SK-N-MC (cell line): ENCODE data around the gene AUTS2.

Experiments
- EZH2 ChIP-seq: fragments of 200-600 bp; sonication (generic); IDR thresholded peaks from one replicate; pipeline ENCODE4 v1.6.1; 2017; ENCODE audit warnings: antibody characterized with exemption
- FOXP2 ChIP-seq: optimal IDR thresholded peaks from 2 replicates; pipeline ENCODE3; 2011; ENCODE audit warnings: mild to moderate bottlenecking, moderate library complexity; ENCODE audit not compliant: insufficient read depth; ENCODE audit errors: extremely low read length, control extremely low read depth
- POLR2AphosphoS5 ChIP-seq: IDR thresholded peaks from 2 replicates; pipeline ENCODE4 v1.6.1; 2012; ENCODE audit warnings: mild to moderate bottlenecking, low read depth, low read length, borderline replicate concordance

DNA sequence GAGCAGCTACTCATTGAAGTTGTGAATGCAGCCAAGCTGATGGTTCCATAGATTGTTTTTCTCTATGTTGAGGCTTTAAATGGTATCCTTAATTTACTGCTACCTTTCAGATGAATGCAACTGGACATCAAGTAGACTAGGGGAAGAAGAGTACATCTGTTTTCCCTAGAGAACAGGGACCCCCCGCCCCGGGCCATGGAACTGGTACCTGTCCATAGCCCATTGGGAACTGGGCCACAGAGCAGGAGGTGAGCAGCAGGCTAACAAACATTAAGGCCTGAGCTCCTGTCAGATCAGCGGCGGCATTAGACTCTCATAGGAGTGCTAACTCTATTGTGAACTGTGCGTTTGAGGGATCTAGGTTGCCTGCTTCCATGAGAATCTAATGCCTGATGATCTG, 391.3 kb downstream of the AUTS2 start:
- TF ChIP-seq EZH2 (no peak), POLR2AphosphoS5 (no peak), FOXP2 (no peak)
